ENCODE measurements around the gene COL6A2. TPM values are rescaled to one million over a fixed set of nuclear protein-coding genes. Genes with fewer than 3 reads are reported as not detected.

COL6A2 gene
- polyA plus RNA-seq, 3 donors, result 0.01 TPM; not detected in 2

- H3K36me3 Mint-ChIP-seq, result no peaks in the 10 kb centered on the region
- 93% methylated on average over 23 of the region's 32 CpGs for WGBS (ENCODE audit: insufficient coverage)
Observed at GRCh38 chr21:46126309-46127238, 28.7 kb downstream of the COL6A2 start.

More at GRCh38 chr21:46126309-46127238, 28.7 kb downstream of the COL6A2 start:
- Mint-ChIP-seq H3K9me3 (peaks cover 0 to 8% (median 0%) of the 10 kb centered on the region in 7 donors), H3K4me3 (no peak overlapping the region), H3K4me1 (no peaks in the 10 kb centered on the region), H3K27ac (no peak overlapping the region), H3K27me3 (ENCODE audit: low read depth in 3 of 3) (peaks cover 0 to 3% (median 0%) of the 10 kb centered on the region in 3 donors)
- Histone ChIP-seq H3K9ac (ENCODE audit: insufficient read depth, low read length, poor library complexity, severe bottlenecking) (no peak overlapping the region), H3K4me1 (ENCODE audit: control insufficient read depth in 1 of 2, insufficient read depth in 2 of 2, low read length in 2 of 2) (no peaks in the 10 kb centered on the region), H3K79me2 (ENCODE audit: insufficient read depth, low read length) (no peaks in the 10 kb centered on the region), H3K36me3 (replicated peaks in 1 of 2; ENCODE audit: control insufficient read depth in 1 of 2, insufficient read depth in 2 of 2, low read length in 2 of 2) (no peaks in the 10 kb centered on the region), H2AFZ (ENCODE audit: insufficient read depth, low read depth, low read length, poor library complexity, severe bottlenecking) (no peak overlapping the region), H3K4me3 (replicated peaks in 1 of 3; ENCODE audit: low read depth in 2 of 3, low read length in 3 of 3) (no peak overlapping the region), H3K9me3 (replicated peaks in 1 of 2; ENCODE audit: control insufficient read depth in 1 of 2, insufficient read depth in 1 of 2, low read length in 2 of 2) (no peaks in the 10 kb centered on the region), H3K27me3 (ENCODE audit: control insufficient read depth in 2 of 2, insufficient read depth in 2 of 2, low read length in 2 of 2) (no peaks in the 10 kb centered on the region), H3K4me2 (replicated peaks; ENCODE audit: extremely low read depth, low read length, poor library complexity, severe bottlenecking) (no peak overlapping the region), H3K27ac (ENCODE audit: low read depth in 1 of 2, low read length in 2 of 2) (no peak overlapping the region), H4K20me1 (ENCODE audit: insufficient read depth, low read length) (no peaks in the 10 kb centered on the region)
- intact Hi-C loops (cut with micrococcal nuclease), result no loop called here
- no peak for DNase-seq
- TF ChIP-seq CTCF (IDR thresholded peaks at IDR 0.05), result no peak

Measured in CD14-positive monocyte (primary cell).